Midbrain (tissue), 1 donor: Measurements from ENCODE around the gene CXCL3.

ENCODE experiments used
- DNase-seq: peaks from one replicate; lab custom pipeline; 2025; lab: John Stamatoyannopoulos, UW

Gene CXCL3

DNA sequence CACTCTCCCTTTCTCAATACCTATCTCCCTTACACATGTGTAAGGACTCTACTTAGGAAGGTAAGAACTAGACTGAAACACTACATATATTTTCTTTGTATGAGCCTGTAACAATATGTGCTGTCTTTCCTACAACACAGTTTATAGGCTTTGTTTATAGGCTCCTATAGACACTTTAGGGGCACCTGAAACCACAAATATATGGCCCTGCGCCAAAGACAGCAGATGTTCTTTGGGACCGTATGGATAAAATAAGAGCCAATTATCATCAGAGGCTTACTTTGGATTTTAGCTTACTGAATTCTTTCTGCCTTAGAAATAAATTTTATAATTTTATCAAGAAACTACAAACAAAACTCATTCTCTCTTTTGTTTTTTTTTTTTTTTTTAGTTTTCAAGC, 16.6 kb upstream of the CXCL3 start:
- DNase-seq: no peak

DNA sequence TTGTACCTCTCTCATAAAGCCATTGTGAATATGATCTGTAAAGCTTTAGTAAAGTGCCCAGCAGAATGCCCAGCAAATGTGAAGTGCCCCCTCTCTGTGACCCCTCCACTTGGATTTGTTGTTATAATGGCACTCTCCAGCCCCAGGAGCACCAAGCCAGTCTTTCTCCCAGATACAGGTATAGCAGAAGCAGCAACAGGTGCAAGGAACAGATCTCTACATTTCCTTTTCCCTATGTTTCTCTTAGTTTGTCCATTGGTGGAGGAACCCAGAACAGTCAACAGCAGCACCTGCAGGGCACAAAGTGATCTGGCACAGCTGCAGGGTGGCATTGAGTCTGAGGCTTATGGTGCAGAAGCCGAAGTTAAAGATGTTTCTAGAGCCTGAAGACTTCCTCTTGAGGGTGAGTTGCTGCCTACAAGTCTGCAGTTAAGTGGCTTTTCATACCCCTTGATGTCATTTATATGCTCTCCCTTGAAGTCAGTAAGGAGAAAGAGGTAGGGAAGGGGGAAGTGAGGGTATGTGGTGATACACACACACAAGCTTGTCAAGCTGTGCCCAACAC, 16.1 kb upstream of the CXCL3 start:
- DNase-seq: no peak

DNA sequence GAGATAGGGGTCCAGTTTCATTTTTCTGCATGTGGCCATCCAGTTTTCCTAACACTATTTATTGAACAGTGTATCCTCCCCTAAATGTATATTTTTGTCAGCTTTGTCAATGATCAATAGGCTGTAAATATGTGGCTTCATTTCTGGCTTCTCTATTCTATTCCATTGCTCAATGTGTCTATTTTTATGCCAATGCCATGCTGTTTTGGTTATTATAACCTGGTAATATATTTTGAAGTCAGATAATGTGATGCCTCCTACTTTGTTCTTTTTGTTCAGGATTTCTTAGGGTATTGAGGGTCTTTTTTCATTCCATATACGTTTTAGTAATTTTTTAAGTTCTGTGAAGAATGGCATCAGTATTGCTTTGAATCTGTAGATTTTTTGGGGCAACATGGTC, 8.7 kb upstream of the CXCL3 start:
- no peak for DNase-seq

DNA sequence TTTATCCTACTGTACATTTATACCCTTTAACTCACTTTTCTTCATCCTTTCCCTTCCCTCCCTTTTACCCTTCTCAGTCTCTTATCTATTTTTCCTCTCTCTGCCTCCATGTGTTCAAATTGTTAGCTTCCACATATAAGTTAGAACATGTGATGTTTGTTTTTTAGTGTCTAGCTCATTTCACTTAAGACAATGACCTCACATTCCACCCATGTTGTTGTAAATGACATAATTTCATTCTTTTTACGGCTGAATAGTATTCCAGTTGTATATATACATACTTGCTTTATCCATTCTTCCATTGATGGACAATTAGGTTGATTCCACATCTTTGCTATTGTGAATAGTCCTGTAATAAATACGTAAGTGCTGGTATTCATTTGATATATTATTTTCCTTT, 7.3 kb upstream of the CXCL3 start:
- DNase-seq: no peak

GRCh38 chr4:74045247-74045646, 6.8 kb upstream of the CXCL3 start:
- no peak for DNase-seq

GRCh38 chr4:74044677-74045076, 6.2 kb upstream of the CXCL3 start:
- no peak for DNase-seq

DNA sequence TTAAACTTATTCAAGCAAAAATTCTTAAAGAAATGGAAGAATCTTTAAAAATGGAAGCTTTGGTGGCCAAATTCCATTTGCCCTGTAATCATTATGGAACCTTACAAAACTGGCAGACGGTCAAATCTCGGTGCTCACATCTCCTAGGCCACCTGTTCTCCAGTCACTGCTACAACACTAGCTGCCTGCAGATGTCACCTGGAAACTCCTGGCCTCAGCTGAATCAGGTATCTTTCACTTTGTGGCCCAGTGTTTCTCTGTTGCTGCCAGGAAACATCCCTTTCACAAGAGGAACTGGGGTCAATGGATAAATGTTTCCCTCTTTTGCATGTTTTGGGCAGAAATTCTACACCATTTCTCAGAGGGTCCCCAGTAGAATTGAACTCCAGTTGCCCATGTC, 4.2 kb upstream of the CXCL3 start:
- no peak for DNase-seq

GRCh38 chr4:74041418-74041817, 2.9 kb upstream of the CXCL3 start:
- DNase-seq: no peak

DNA sequence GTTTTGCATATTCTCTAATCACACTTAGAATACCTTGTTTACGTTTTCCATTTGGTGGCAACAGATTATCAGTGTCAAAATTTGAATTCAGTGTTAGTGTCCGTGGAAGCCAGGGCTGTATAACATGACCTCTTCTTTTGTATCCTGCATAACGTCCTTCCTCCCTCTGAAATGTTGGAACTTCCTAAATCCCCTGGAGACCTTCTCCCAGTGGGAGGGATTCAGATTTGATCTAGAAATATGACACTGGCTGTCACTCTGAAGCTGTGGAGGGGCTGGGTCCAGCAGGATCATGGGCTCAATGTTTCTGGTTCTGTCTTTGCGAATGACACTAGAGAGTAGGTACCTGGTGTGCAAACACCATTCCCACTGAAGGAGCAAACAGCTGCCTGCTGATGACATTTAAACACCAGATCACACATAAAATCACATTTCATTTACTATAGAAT, 850 bp upstream of the CXCL3 start:
- DNase-seq: no peak

- no peak for DNase-seq
Observed at GRCh38 chr4:74038086-74038424, 434 bp downstream of the CXCL3 start.

- DNase-seq: no peak
Observed at GRCh38 chr4:74037076-74037955, 1.2 kb downstream of the CXCL3 start.

- DNase-seq: no peak
Observed at GRCh38 chr4:74033739-74034138, 4.8 kb downstream of the CXCL3 start.

GRCh38 chr4:74032064-74032463, 6.4 kb downstream of the CXCL3 start:
- DNase-seq: no peak

DNA sequence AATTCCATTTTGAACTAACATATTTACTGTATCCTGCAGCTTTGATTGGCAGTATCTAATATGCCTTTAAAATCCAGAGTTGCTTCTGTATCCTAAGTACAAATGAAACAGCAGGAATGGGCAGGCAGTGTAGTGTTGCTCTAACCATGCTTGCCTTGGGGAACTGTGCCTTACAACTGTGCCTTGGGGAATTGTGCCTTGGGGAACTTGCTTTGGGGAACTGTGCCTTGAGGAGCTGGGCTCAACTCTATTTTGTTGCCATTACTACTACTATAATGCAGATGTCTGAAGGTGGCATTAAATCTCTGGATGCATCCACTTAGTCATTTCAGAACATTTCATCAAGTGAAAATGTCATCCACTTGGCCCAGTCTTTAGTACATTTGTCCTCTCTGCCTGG, 6.9 kb downstream of the CXCL3 start:
- DNase-seq: no peak

DNA sequence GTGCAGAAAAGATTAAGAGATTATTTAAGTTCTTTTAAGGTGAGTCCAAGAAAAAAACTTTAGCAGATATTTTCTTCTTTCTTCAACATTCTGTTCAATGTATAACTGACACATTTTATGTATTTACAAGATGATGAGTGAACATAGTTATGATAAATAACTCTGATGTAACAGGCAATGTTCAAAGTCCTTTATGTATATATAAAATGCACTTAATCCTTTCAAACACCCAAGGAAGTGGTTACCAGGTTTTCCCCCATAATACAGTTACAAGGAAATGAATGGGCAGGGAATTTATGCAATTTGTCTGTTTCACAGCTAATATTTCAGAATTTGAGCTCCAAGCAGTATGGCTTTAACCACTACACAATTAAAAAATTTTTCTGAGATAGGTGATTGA, 8.2 kb downstream of the CXCL3 start:
- no peak for DNase-seq

DNA sequence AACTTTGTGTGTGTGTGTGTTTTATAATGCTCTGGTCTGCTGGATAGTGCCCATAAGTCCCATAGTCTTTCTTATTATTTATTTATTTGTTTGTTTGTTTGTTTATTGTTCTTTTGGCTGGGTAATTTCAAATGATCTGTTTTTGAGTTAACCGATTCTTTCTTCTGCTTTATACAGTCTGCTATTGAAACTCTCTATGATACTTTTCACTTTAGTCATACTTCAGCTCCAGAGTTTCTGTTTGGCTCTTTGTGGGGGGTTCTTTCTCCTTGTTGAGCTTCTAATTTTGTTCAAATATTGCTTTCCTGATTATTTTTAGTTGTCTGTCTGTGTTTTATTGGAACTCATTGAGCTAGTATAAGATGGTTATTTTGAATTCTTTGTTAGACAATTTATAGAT, 10.0 kb downstream of the CXCL3 start:
- no peak for DNase-seq

DNA sequence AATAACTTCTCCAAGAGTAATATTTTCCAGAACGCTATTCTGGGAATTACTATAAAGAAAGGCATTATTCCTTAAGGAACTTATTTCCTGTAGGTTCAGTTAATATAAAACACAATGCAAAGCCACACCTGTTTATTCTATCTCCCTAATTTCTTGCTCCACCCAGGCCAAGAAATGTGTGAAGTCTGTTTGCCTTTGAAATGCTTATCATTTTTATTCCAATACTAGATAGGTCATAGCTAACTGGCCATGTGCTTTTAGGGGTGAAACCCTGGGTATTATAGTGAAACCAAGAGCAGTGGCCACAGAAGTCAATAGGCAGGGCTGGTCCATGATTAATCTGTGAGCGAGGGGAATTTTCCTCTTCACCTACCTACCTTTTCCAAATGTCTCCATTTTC, 14.8 kb downstream of the CXCL3 start:
- DNase-seq: no peak

- DNase-seq: no peak
Observed at GRCh38 chr4:74021601-74022000, 16.9 kb downstream of the CXCL3 start.

GRCh38 chr4:74018771-74019170, 19.7 kb downstream of the CXCL3 start:
- DNase-seq: no peak

- DNase-seq: no peak
Observed at GRCh38 chr4:74018116-74018515, 20.4 kb downstream of the CXCL3 start.

- DNase-seq: no peak
Observed at GRCh38 chr4:74016068-74016467, 22.4 kb downstream of the CXCL3 start.

GRCh38 chr4:74015126-74015780, 23.2 kb downstream of the CXCL3 start:
- DNase-seq: no peak

- DNase-seq: no peak
Observed at GRCh38 chr4:74014332-74014731, 24.2 kb downstream of the CXCL3 start.
